H1 (cell line): Measurements from ENCODE around the gene LAMC3.

Experiments
- CTCF ChIP-seq, 3 experiments: IDR thresholded peaks; 1 replicate in 2 of 3; 2 replicates in 1 of 3; pipeline versions ENCODE4 v1.5.1 to v1.6.1; 2011; ENCODE audit warnings: low read length in 3 of 3, mild to moderate bottlenecking in 3 of 3, inconsistent platforms in 2 of 3, low read depth in 1 of 3, moderate library complexity in 1 of 3; ENCODE audit not compliant: insufficient read depth in 1 of 3; ENCODE audit errors: control extremely low read depth in 1 of 3
- POLR2AphosphoS5 ChIP-seq: IDR thresholded peaks from 2 replicates; pipeline ENCODE4 v1.6.1; 2011; ENCODE audit warnings: low read depth, low read length
- RAD21 ChIP-seq, 2 experiments: IDR thresholded peaks in 1 of 2; conservative IDR thresholded peaks in 1 of 2; 2 replicates each; pipeline ENCODE4 v1.6.1; 2011; ENCODE audit warnings: low read depth in 2 of 2, low read length in 2 of 2, improper control_type of control experiment in 1 of 2, inconsistent platforms in 1 of 2, mild to moderate bottlenecking in 1 of 2, moderate library complexity in 1 of 2
- TCF12 ChIP-seq: IDR thresholded peaks from 2 replicates; pipeline ENCODE4 v1.6.1; 2011; ENCODE audit warnings: low read depth, mild to moderate bottlenecking, low read length
- ZNF274 ChIP-seq: IDR thresholded peaks from 2 replicates; pipeline ENCODE4 v1.7.0; 2012; ENCODE audit warnings: low read length, borderline replicate concordance; ENCODE audit errors: extremely low read depth

DNA sequence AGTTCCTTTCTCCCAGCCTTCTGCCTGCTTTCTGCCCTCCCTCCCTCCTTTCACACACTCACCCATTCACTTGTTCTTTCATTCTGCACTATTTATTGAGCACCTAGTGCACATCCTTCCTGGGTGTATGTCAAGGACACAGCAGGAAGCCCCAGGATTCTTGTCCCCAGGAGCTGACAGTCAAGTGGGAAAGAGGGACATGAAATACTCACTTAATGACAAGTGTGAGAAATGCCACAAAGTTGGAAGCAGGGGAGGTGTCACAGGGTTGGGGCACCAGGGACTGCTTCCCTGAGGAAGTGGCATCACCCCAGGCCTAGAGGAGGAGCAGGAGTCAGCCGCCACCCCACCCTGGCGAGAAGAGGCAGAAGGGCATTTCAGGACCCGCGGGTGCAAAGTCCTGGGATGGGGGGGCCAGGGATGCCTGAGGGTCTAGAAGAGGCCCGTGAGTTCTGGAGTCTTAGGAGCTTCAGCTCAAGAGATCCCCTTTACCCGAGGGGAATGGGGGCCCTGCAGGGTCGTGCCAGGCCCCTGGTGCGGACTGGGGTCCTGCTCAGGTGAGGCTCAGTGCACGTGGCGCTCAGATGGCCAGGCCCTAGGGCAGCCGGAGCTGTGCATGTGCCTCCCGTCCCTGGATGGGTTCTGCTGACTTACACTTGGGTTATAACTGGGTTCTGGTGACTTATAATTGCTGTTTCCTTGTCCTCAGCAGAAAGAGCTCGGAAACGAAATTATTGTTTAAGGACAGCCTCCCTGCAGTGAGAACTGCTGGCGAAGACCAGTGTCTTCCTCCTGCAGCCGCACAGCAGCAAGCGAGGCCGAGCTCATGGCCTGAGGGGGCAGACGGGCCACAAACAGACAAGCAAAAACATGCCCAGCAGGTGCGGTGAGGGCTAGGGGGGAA lies 16.9 kb upstream of the LAMC3 start:
- TF ChIP-seq ZNF274 = no peak
- no peak for TF ChIP-seq POLR2AphosphoS5
- TF ChIP-seq TCF12 = no peak
- TF ChIP-seq CTCF (IDR thresholded peaks at IDR 0.05; ENCODE audit: control extremely low read depth in 1 of 3, insufficient read depth in 1 of 3, low read depth in 1 of 3, low read length in 3 of 3) = no peak
- TF ChIP-seq RAD21 (IDR thresholded peaks at IDR 0.05 in 1 of 2, conservative IDR thresholded peaks at IDR 0.05 in 1 of 2; ENCODE audit: low read depth in 2 of 2, low read length in 2 of 2) = no peak
